ENCODE data around the gene PTPRT. TPM values are rescaled to one million over a fixed set of nuclear protein-coding genes. Genes with fewer than 3 reads are reported as not detected.

Gene PTPRT
- total RNA-seq, 1 donor = under 0.01 TPM

DNA sequence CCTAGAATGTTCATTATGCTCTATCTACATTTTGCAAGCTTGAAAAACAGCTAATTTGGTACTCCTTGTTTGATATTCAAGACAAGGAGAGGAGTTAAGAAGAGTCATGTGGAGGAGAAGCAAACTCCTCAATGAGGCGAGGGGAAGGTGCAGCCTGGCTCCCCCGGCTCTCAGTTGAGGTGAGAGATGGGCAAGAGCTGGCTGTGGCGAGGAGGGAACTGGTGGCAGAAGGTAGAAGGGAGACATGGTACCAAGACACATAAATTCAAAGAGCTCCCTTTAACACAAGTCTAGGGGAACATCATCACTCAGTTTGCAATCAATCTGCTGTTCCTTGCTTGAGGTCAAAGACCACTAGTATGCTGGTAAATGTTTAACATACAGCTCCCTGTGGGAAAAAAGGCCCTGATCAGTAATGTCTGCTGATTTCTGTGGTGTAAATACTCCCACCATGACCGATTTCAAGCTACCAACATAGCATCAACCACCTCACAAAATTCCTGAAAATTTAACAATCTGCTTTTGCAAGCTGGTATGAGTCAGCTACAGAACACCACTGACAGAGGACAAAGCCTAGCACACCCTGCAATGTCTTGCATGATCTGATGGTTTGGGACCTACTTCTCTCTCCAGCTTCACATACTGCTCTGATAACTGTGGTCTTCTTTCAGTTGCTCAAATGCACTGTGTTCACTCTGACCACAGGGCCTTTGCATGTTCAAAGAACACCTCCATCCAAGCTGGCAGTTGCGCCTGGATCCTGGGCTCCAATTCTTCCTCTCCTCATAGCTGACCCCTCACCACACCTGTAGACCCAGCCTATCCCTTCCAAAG lies 1055.2 kb downstream of the PTPRT start:
- Histone ChIP-seq H3K4me3 (ENCODE audit: low read length) (no peak overlapping the region), H3K27me3 (ENCODE audit: insufficient read depth, low read length) (no peaks in the 10 kb centered on the region), H3K4me1 (ENCODE audit: insufficient read depth, low read length) (no peaks in the 10 kb centered on the region), H3K9me3 (ENCODE audit: low read depth, low read length) (no peaks in the 10 kb centered on the region)

DNA sequence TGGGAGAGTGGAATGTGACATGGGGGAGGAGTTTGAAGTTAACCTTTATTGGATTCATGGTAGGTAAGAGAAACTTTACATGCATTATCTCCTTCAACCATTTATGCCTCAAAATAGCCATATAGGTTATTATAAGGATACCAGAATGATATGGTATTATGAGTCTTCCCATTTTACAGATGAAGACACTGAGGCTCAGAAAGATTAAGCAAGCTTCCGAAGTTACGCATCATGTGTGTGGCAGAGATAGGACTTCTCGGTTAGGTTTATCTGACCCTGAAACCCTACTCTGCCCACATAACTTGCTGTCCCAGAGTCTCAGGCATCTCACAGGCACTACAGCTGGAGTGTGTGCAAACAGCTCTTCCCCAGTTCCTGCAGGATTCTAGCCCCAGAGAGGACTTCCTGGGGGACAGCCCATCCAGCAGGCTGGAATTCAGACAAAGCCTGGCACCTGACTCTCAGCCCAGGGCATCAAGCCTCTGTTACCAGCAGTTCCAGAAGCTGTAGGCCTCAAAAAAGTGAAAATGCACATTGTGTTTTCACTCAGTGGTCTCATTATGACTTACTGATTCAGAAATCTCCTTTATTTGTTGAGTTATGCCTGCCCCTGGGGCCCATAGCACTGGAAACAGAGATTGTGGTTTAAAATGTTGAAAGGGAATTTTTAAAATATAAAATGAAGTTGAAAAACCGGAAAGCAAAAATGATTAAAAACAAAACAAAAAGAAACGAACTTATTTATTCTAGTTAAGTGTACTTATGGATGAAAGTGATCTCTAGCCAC lies 1058.7 kb downstream of the PTPRT start:
- Histone ChIP-seq H3K9me3 (ENCODE audit: low read depth, low read length) (no peaks in the 10 kb centered on the region), H3K4me1 (ENCODE audit: insufficient read depth, low read length) (no peaks in the 10 kb centered on the region), H3K4me3 (ENCODE audit: low read length) (no peak overlapping the region)

GRCh38 chr20:42125426-42125825 lies 1064.3 kb downstream of the PTPRT start:
- no peaks in the 10 kb centered on the region for H3K27me3 ChIP-seq (ENCODE audit: insufficient read depth, low read length)
- no peaks in the 10 kb centered on the region for H3K9me3 ChIP-seq (ENCODE audit: low read depth, low read length)

More for the DNA sequence above, 1058.7 kb downstream of the PTPRT start:
- H3K27me3 ChIP-seq (ENCODE audit: insufficient read depth, low read length) = no peaks in the 10 kb centered on the region

DNA sequence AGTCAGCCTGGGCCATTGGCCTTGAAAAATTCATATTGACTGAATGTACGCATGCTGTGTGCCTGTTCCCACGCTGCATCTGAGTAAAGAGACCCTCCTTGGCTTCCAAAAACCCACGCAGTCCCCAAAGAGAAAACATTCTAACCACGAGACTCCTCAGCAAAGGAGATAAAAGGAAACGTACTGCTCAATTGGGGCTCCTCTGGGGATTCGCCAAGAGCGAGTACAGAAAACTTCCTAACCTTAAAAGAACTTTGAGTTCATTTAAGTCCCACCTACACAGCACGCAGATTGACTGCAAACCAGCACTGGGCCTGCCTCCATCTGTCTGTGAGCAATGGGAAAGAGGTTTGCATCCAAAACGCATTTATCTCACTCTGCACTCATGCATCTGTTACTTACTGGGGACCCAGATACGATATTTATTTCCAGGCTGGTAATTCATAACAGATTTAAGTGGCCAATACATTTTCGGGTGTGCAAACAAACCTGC lies 1065.7 kb downstream of the PTPRT start:
- Histone ChIP-seq H3K4me1 (ENCODE audit: insufficient read depth, low read length) (no peaks in the 10 kb centered on the region), H3K27me3 (ENCODE audit: insufficient read depth, low read length) (no peaks in the 10 kb centered on the region)

More at GRCh38 chr20:42125426-42125825, 1064.3 kb downstream of the PTPRT start:
- H3K4me3 ChIP-seq (ENCODE audit: low read length) = no peak overlapping the region
- no peaks in the 10 kb centered on the region for H3K4me1 ChIP-seq (ENCODE audit: insufficient read depth, low read length)

DNA sequence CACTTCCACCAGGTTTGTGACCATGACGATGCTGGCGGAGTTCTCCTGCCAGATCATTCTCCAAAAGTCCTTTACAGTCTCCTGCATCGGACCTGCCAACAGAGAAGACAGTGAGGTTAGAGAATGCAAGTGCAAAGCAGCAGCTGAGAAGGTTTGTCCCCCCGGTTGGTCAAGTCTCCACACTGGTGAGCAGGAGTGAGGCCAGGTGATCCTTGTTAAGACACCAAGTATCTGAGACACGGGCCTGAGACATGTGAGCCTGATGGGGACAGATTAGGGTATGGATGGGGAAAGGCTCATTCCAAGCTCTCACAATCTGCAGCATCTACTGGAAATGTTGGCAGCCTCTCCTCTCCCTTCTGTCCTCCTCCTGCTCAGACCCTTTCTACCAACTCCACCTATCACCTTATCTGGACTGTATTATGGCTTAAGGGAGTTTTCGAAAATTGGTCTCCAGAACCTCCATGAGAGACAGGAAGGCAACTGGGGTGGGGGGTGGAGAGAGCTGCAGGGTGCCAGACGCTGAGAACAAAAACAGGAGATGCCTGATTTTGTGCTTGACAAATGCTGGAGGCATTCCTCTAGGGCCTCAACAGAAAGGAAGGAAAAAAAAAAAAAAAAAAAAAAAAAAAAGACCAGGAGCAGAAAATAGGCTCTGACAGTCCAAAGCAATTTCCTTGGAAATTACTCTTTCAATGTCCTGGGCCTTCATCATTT lies 1071.1 kb downstream of the PTPRT start:
- Histone ChIP-seq H3K27me3 (ENCODE audit: insufficient read depth, low read length) (no peaks in the 10 kb centered on the region), H3K4me3 (ENCODE audit: low read length) (no peak overlapping the region), H3K4me1 (ENCODE audit: insufficient read depth, low read length) (no peaks in the 10 kb centered on the region), H3K9me3 (ENCODE audit: low read depth, low read length) (no peaks in the 10 kb centered on the region)

More for the DNA sequence above, 1065.7 kb downstream of the PTPRT start:
- Histone ChIP-seq H3K9me3 (ENCODE audit: low read depth, low read length) (no peaks in the 10 kb centered on the region), H3K4me3 (ENCODE audit: low read length) (no peak overlapping the region)

DNA sequence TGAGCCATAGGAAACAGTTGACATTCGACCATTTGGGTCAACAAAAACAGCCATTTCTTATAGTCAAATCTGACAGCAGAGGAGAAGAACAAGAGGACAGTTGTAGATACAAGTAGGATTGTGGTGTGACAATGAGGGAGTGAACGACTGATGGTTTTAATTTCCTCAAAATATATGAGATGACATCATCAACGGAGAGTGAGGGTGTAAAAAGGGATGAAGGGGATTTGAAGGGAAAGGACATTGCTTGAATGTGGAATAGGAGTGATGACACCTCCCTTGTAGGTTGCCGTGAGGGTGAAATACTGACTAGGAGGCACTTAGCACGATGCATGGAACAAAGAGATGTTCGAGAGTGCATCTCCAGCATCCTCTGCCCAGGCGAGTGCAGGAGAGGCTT lies 1071.7 kb downstream of the PTPRT start:
- Histone ChIP-seq H3K27me3 (ENCODE audit: insufficient read depth, low read length) (no peaks in the 10 kb centered on the region), H3K4me3 (ENCODE audit: low read length) (no peak overlapping the region), H3K4me1 (ENCODE audit: insufficient read depth, low read length) (no peaks in the 10 kb centered on the region), H3K9me3 (ENCODE audit: low read depth, low read length) (no peaks in the 10 kb centered on the region)

DNA sequence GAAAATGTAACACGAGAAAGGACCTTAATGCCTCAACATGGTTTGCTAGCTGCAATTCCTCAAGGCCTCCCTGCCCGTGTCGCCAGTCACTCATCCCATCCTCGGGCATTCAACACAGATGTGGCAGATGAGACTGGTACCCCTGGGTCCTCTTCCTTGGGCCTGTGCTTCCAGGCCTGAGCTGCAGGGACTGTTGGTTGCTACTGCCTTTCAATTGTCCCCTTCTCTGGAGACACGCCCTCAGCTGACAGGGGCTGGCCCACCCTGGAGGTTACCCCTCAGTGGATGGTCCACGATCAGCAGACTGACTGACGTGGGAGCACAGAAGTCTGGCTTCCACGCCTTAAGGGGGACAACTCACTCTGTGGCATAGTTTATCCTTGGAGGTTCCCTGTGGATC lies 1076.5 kb downstream of the PTPRT start:
- no peaks in the 10 kb centered on the region for H3K4me1 ChIP-seq (ENCODE audit: insufficient read depth, low read length)
- H3K4me3 ChIP-seq (ENCODE audit: low read length) = no peak overlapping the region
- H3K27me3 ChIP-seq (ENCODE audit: insufficient read depth, low read length) = no peaks in the 10 kb centered on the region

DNA sequence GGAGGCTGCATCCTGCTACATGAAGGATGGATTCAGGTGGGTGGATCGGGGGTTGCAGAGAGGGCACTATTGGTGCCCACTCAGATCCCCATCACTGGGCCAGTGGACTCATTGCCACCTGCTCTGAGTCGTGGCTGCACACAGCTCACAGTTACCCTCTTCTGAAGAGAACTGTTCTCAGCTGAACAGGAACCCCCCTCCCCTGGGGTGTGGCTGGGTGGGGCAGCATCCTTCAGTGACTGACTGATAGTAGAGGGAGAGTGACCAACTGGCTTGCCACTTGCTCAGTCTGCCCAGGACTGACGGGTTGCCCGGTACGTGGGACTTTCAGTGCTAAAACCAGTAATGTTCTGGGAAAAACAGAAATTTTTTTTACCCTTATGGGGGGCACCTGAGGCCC lies 1077.5 kb downstream of the PTPRT start:
- Histone ChIP-seq H3K4me1 (ENCODE audit: insufficient read depth, low read length) (no peaks in the 10 kb centered on the region), H3K9me3 (ENCODE audit: low read depth, low read length) (no peaks in the 10 kb centered on the region), H3K27me3 (ENCODE audit: insufficient read depth, low read length) (no peaks in the 10 kb centered on the region), H3K4me3 (ENCODE audit: low read length) (no peak overlapping the region)

More for the DNA sequence above, 1076.5 kb downstream of the PTPRT start:
- H3K9me3 ChIP-seq (ENCODE audit: low read depth, low read length) = no peaks in the 10 kb centered on the region

GRCh38 chr20:42111349-42111748 lies 1078.4 kb downstream of the PTPRT start:
- Histone ChIP-seq H3K9me3 (ENCODE audit: low read depth, low read length) (no peaks in the 10 kb centered on the region), H3K4me1 (ENCODE audit: insufficient read depth, low read length) (no peaks in the 10 kb centered on the region), H3K27me3 (ENCODE audit: insufficient read depth, low read length) (no peaks in the 10 kb centered on the region), H3K4me3 (ENCODE audit: low read length) (no peak overlapping the region)

DNA sequence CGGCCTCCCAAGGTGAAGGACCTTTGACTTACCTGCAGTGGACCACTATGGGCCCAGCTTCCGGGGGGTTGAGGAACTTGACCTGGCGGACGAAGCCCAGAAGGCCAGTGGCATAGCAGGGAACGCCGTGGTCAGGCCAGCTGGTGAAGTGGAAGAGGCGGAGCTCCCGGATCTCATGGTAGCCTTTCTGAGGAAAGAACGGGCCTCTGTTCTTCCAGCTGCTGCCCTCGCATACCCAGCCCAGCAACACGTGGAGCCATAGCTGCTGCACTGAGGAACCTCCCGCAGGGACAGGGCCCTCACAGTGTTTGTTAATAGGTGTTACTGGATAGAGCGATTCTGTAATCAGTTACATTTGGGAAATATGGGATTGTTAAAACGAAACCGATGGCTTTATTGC lies 1079.4 kb downstream of the PTPRT start:
- no peaks in the 10 kb centered on the region for H3K27me3 ChIP-seq (ENCODE audit: insufficient read depth, low read length)
- no peaks in the 10 kb centered on the region for H3K9me3 ChIP-seq (ENCODE audit: low read depth, low read length)
- no peak overlapping the region for H3K4me3 ChIP-seq (ENCODE audit: low read length)
- no peaks in the 10 kb centered on the region for H3K4me1 ChIP-seq (ENCODE audit: insufficient read depth, low read length)

DNA sequence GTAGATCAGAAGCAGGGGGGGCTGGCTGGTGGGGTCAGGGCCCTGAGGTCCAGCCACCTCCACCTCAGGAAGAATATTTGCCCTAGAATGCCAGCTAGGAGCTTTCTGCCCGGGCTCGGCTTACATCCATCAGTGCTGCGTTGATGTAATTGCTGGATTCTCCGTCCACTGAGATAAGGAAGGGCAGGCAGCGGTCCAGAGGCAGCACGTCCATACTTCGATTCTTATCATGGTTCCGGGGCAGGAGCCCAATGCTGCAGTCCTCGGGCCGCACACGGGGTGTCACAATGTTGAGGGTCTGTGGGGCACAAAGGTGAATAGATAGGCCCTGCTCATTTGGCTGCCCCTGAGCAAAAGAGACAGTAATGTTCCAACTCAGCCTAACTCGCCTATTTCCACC lies 1087.7 kb downstream of the PTPRT start:
- no peaks in the 10 kb centered on the region for H3K27me3 ChIP-seq (ENCODE audit: insufficient read depth, low read length)
- no peaks in the 10 kb centered on the region for H3K4me1 ChIP-seq (ENCODE audit: insufficient read depth, low read length)
- no peaks in the 10 kb centered on the region for H3K9me3 ChIP-seq (ENCODE audit: low read depth, low read length)
- no peak overlapping the region for H3K4me3 ChIP-seq (ENCODE audit: low read length)

DNA sequence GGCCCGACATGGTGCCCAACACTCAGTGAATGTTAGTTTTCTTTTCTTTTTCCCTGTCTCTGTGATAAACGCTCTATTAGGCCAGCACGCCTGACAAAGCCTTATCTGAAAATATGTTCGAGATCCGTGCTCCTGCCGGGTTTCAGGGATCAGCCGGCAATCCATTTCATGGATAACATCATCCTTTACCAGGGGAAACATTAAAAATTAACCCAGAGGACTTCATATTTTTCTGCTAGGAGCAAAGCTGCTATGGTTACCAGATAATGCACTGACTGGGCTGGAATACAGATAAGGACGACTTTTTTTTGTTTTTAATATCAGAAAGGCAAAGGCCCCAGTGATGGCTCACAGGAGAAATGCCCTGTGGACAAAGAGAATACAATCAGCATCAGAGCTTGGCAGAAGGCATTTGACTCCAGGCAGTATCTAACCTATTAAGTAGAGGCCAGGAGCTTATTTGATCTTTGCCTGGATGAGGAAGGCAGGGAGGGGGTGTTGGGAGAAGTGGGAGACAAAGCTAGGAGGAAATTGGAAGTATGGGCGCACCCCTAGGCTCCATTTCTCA lies 1089.5 kb downstream of the PTPRT start:
- Histone ChIP-seq H3K9me3 (ENCODE audit: low read depth, low read length) (no peaks in the 10 kb centered on the region), H3K27me3 (ENCODE audit: insufficient read depth, low read length) (no peaks in the 10 kb centered on the region), H3K4me1 (ENCODE audit: insufficient read depth, low read length) (no peaks in the 10 kb centered on the region), H3K4me3 (ENCODE audit: low read length) (no peak overlapping the region)

- Histone ChIP-seq H3K9me3 (ENCODE audit: low read depth, low read length) (no peaks in the 10 kb centered on the region), H3K27me3 (ENCODE audit: insufficient read depth, low read length) (no peaks in the 10 kb centered on the region), H3K4me3 (ENCODE audit: low read length) (no peak overlapping the region), H3K4me1 (ENCODE audit: insufficient read depth, low read length) (no peaks in the 10 kb centered on the region)
These were observed 1090.6 kb downstream of the PTPRT start for GRCh38 chr20:42099101-42099500.

- Histone ChIP-seq H3K9me3 (ENCODE audit: low read depth, low read length) (no peaks in the 10 kb centered on the region), H3K27me3 (ENCODE audit: insufficient read depth, low read length) (no peaks in the 10 kb centered on the region), H3K4me3 (ENCODE audit: low read length) (no peak overlapping the region), H3K4me1 (ENCODE audit: insufficient read depth, low read length) (no peaks in the 10 kb centered on the region)
These were observed 1091.3 kb downstream of the PTPRT start for GRCh38 chr20:42098418-42098817.

Data from mononuclear cell (primary cell).